ENCODE measurements around the gene A3GALT2. TPM values are rescaled to one million over a fixed set of nuclear protein-coding genes. Genes with fewer than 3 reads are reported as not detected.

A3GALT2 gene
- total RNA-seq, 1 donor from 2014 or later, result not detected

DNA sequence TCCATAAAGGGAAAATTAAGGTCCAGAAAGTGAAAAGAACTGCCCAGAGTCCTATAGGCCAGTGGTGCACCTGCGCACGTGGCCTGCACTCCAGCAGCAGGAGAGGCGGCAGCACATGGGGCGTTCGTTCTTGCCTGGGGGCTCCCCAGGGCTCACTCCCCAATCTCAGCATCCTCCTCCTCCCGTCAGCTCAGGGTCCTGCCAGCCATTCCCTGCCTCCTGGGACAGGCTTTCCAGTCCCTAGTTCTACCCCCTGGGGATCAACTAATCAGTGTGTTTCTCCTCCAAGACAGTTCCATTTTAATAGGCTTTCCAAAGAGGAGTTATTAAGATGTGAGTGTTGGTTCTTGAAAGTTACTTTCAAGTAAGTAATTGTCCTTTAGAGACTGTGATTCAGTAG, 1.2 kb upstream of the A3GALT2 start:
- H3K27ac ChIP-seq, result peak overlapping the region; percentile 29
- TF ChIP-seq EZH2phosphoT487 (IDR thresholded peaks at IDR 0.05) (no peak), EZH2 (IDR thresholded peaks at IDR 0.05) (no peak)
- TF ChIP-seq, protein P1, sequence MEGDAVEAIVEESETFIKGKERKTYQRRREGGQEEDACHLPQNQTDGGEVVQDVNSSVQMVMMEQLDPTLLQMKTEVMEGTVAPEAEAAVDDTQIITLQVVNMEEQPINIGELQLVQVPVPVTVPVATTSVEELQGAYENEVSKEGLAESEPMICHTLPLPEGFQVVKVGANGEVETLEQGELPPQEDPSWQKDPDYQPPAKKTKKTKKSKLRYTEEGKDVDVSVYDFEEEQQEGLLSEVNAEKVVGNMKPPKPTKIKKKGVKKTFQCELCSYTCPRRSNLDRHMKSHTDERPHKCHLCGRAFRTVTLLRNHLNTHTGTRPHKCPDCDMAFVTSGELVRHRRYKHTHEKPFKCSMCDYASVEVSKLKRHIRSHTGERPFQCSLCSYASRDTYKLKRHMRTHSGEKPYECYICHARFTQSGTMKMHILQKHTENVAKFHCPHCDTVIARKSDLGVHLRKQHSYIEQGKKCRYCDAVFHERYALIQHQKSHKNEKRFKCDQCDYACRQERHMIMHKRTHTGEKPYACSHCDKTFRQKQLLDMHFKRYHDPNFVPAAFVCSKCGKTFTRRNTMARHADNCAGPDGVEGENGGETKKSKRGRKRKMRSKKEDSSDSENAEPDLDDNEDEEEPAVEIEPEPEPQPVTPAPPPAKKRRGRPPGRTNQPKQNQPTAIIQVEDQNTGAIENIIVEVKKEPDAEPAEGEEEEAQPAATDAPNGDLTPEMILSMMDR (IDR thresholded peaks at IDR 0.05), result no peak

GRCh38 chr1:33321178-33321577, 280 bp upstream of the A3GALT2 start:
- H3K4me3 Mint-ChIP-seq, result no peak overlapping the region
- H3K9me3 Mint-ChIP-seq, result no peaks in the 10 kb centered on the region
- Histone ChIP-seq H3K4me1 (peaks cover 7% of the 10 kb centered on the region), H3K4me2 (no peak overlapping the region), H3F3A (ENCODE audit: low read depth) (peaks cover 17% of the 10 kb centered on the region), H2AFZ (replicated peaks) (no peak overlapping the region), H3K27me3 (no peaks in the 10 kb centered on the region), H4K20me1 (ENCODE audit: low read depth) (peaks cover 7% of the 10 kb centered on the region), H3K27ac (no peak overlapping the region), H3K9me3 (ENCODE audit: low read depth) (no peaks in the 10 kb centered on the region), H3K9ac (no peak overlapping the region), H3K79me2 (ENCODE audit: low read depth) (no peaks in the 10 kb centered on the region), H3K36me3 (peaks cover 6% of the 10 kb centered on the region), H3K4me3 (no peak overlapping the region)
- no peak overlapping the region for H3K27ac Mint-ChIP-seq
- peaks cover 8% of the 10 kb centered on the region for H3K27me3 Mint-ChIP-seq (ENCODE audit: insufficient read depth, low read depth)
- DNase-seq (ENCODE audit: low spot score), result no peak
- peaks cover 21% of the 10 kb centered on the region for H3K36me3 Mint-ChIP-seq
- peaks cover 17% of the 10 kb centered on the region for H3K4me1 Mint-ChIP-seq
- TF ChIP-seq EZH2phosphoT487 (IDR thresholded peaks at IDR 0.05), result no peak
- TF ChIP-seq EZH2 (IDR thresholded peaks at IDR 0.05), result no peak
- TF ChIP-seq, protein P1 (IDR thresholded peaks at IDR 0.05), result no peak

More for the DNA sequence above, 1.2 kb upstream of the A3GALT2 start:
- H3K4me3 ChIP-seq, result no peak overlapping the region
- H2AFZ ChIP-seq (replicated peaks), result no peak overlapping the region
- DNase-seq (ENCODE audit: low spot score), result no peak
- H3F3A ChIP-seq (ENCODE audit: low read depth), result peaks cover 17% of the 10 kb centered on the region
- Mint-ChIP-seq H3K4me3 (no peak overlapping the region), H3K27ac (no peak overlapping the region), H3K27me3 (ENCODE audit: insufficient read depth, low read depth) (peaks cover 8% of the 10 kb centered on the region), H3K4me1 (peaks cover 14% of the 10 kb centered on the region), H3K9me3 (no peaks in the 10 kb centered on the region), H3K36me3 (peaks cover 22% of the 10 kb centered on the region)
- H4K20me1 ChIP-seq (ENCODE audit: low read depth), result peaks cover 10% of the 10 kb centered on the region
- H3K9ac ChIP-seq, result no peak overlapping the region
- H3K4me1 ChIP-seq, result peaks cover 3% of the 10 kb centered on the region
- no peak overlapping the region for H3K4me2 ChIP-seq
- H3K79me2 ChIP-seq (ENCODE audit: low read depth), result no peaks in the 10 kb centered on the region
- no peaks in the 10 kb centered on the region for H3K27me3 ChIP-seq
- H3K36me3 ChIP-seq, result peaks cover 7% of the 10 kb centered on the region
- H3K9me3 ChIP-seq (ENCODE audit: low read depth), result no peaks in the 10 kb centered on the region

- Histone ChIP-seq H3F3A (ENCODE audit: low read depth) (peaks cover 9% of the 10 kb centered on the region), H3K36me3 (no peaks in the 10 kb centered on the region), H3K9ac (no peak overlapping the region), H3K4me2 (no peak overlapping the region), H2AFZ (replicated peaks) (no peak overlapping the region), H3K4me3 (no peak overlapping the region), H4K20me1 (ENCODE audit: low read depth) (no peaks in the 10 kb centered on the region), H3K4me1 (peaks cover 7% of the 10 kb centered on the region), H3K79me2 (ENCODE audit: low read depth) (no peaks in the 10 kb centered on the region), H3K27ac (no peak overlapping the region), H3K9me3 (ENCODE audit: low read depth) (no peaks in the 10 kb centered on the region), H3K27me3 (no peaks in the 10 kb centered on the region)
- no peak overlapping the region for H3K4me3 Mint-ChIP-seq
- DNase-seq (ENCODE audit: low spot score), result no peak
- H3K36me3 Mint-ChIP-seq, result peaks cover 14% of the 10 kb centered on the region
- no peaks in the 10 kb centered on the region for H3K9me3 Mint-ChIP-seq
- H3K27ac Mint-ChIP-seq, result no peak overlapping the region
- H3K4me1 Mint-ChIP-seq, result peaks cover 25% of the 10 kb centered on the region
- H3K27me3 Mint-ChIP-seq (ENCODE audit: insufficient read depth, low read depth), result peaks cover 8% of the 10 kb centered on the region
- TF ChIP-seq, protein P1 (IDR thresholded peaks at IDR 0.05), result no peak
- TF ChIP-seq EZH2 (IDR thresholded peaks at IDR 0.05) (no peak), EZH2phosphoT487 (IDR thresholded peaks at IDR 0.05) (no peak)
These were observed 814 bp downstream of the A3GALT2 start for GRCh38 chr1:33319949-33320618.
